ENCODE data around the gene MIEF1.
A peak's percentile ranks its signal among the peaks of the same experiment; 100 is the strongest.

Gene MIEF1

GRCh38 chr22:39469326-39469680 lies 32.8 kb upstream of the MIEF1 start:
- Histone ChIP-seq H2AFZ (ENCODE audit: low read length) (no peak overlapping the region), H3K27ac (ENCODE audit: low read depth, low read length, poor library complexity, severe bottlenecking) (peak overlapping the region; percentile 98), H3K36me3 (ENCODE audit: insufficient read depth, low read length) (peaks cover 23% of the 10 kb centered on the region; the same call in 1 of the 2 replicates), H3K4me2 (ENCODE audit: low read length) (peak overlapping the region; percentile 52), H3K9me3 (ENCODE audit: low read length) (no peaks in the 10 kb centered on the region), H3K27me3 (ENCODE audit: insufficient read depth, low read length) (no peaks in the 10 kb centered on the region), H3F3A (ENCODE audit: insufficient read depth, low read length) (no peaks in the 10 kb centered on the region), H3K9me2 (ENCODE audit: low read depth, low read length) (no peaks in the 10 kb centered on the region), H3K79me2 (ENCODE audit: insufficient read depth, low read length) (peaks cover 7% of the 10 kb centered on the region; the same call in 1 of the 2 replicates), H3K4me1 (ENCODE audit: insufficient read depth, low read length, severe bottlenecking) (peaks cover 89% of the 10 kb centered on the region), H4K20me1 (ENCODE audit: insufficient read depth, low read length) (no peaks in the 10 kb centered on the region), H3K4me3 (ENCODE audit: low read depth, low read length, poor library complexity, severe bottlenecking) (peak overlapping the region; percentile 37), H3K9ac (ENCODE audit: low read length) (peak overlapping the region; percentile 46; the same call in 1 of the 2 replicates)
- TF ChIP-seq, protein P1, sequence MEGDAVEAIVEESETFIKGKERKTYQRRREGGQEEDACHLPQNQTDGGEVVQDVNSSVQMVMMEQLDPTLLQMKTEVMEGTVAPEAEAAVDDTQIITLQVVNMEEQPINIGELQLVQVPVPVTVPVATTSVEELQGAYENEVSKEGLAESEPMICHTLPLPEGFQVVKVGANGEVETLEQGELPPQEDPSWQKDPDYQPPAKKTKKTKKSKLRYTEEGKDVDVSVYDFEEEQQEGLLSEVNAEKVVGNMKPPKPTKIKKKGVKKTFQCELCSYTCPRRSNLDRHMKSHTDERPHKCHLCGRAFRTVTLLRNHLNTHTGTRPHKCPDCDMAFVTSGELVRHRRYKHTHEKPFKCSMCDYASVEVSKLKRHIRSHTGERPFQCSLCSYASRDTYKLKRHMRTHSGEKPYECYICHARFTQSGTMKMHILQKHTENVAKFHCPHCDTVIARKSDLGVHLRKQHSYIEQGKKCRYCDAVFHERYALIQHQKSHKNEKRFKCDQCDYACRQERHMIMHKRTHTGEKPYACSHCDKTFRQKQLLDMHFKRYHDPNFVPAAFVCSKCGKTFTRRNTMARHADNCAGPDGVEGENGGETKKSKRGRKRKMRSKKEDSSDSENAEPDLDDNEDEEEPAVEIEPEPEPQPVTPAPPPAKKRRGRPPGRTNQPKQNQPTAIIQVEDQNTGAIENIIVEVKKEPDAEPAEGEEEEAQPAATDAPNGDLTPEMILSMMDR (IDR thresholded peaks at IDR 0.05; ENCODE audit: low read length), result no peak
- no peak for TF ChIP-seq EZH2 (IDR thresholded peaks at IDR 0.05; ENCODE audit: borderline replicate concordance, low read length)

- Histone ChIP-seq H3F3A (ENCODE audit: insufficient read depth, low read length) (no peaks in the 10 kb centered on the region), H3K79me2 (ENCODE audit: insufficient read depth, low read length) (peaks cover 7% of the 10 kb centered on the region; the same call in 1 of the 2 replicates), H3K36me3 (ENCODE audit: insufficient read depth, low read length) (peaks cover 28% of the 10 kb centered on the region; the same call in 1 of the 2 replicates), H3K4me3 (ENCODE audit: low read depth, low read length, poor library complexity, severe bottlenecking) (peak overlapping the region; percentile 37), H3K27me3 (ENCODE audit: insufficient read depth, low read length) (no peaks in the 10 kb centered on the region), H3K9me2 (ENCODE audit: low read depth, low read length) (no peaks in the 10 kb centered on the region), H3K4me1 (ENCODE audit: insufficient read depth, low read length, severe bottlenecking) (peaks cover 83% of the 10 kb centered on the region), H2AFZ (ENCODE audit: low read length) (no peak overlapping the region), H3K9me3 (ENCODE audit: low read length) (no peaks in the 10 kb centered on the region), H3K4me2 (ENCODE audit: low read length) (peak overlapping the region; percentile 52), H3K9ac (ENCODE audit: low read length) (peak overlapping the region; percentile 46; the same call in 1 of the 2 replicates), H3K27ac (ENCODE audit: low read depth, low read length, poor library complexity, severe bottlenecking) (peak overlapping the region; percentile 98), H4K20me1 (ENCODE audit: insufficient read depth, low read length) (no peaks in the 10 kb centered on the region)
- TF ChIP-seq EZH2 (IDR thresholded peaks at IDR 0.05; ENCODE audit: borderline replicate concordance, low read length), result no peak
- TF ChIP-seq, protein P1 (IDR thresholded peaks at IDR 0.05; ENCODE audit: low read length), result no peak
These were observed 32.2 kb upstream of the MIEF1 start for GRCh38 chr22:39469681-39470450.

DNA sequence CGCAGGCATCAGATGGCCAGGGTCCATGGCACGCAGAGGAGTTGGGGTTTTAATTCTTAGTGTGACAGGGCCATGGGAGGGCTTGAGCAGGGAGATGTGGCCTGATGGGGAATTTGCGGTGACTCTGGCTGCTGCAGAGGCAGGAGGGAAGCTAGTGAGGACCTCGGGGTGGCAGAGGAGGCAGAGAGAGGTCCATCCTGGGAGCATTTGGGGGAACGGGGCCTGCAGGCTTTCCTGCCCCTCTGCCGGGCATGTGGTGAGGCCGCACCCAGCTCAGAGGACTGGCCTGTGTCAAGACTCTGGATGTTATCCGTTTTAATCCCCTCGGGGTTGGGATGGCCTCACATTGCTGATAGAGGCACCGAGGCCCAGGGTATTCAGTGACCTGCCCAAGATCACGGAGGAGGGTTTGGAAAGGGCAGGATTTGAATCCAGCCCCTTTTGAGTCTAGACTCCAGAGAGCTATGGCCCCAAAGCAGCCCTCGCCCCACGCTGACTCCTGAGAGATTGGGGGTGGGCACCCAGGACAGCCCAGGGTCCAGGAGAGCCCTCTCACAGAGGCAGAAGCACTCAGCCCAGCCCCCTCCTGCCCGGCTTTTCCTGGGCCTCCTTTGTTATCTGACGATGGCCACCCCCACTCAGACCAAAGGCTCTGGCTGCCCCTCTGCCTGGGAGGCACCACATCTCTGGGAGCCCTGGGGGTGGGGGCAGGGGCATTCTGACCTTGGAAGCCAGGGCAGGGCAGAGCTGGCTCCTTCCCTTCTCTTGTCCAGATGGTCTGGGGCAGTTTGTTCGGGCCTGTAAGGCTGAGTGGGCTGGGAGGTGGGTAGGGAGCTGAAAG lies 31.4 kb upstream of the MIEF1 start:
- no peaks in the 10 kb centered on the region for H3K27me3 ChIP-seq (ENCODE audit: insufficient read depth, low read length)
- H3K36me3 ChIP-seq (ENCODE audit: insufficient read depth, low read length), result peaks cover 36% of the 10 kb centered on the region; the same call in 1 of the 2 replicates
- H4K20me1 ChIP-seq (ENCODE audit: insufficient read depth, low read length), result no peaks in the 10 kb centered on the region
- no peaks in the 10 kb centered on the region for H3K9me3 ChIP-seq (ENCODE audit: low read length)
- peaks cover 7% of the 10 kb centered on the region; the same call in 1 of the 2 replicates for H3K79me2 ChIP-seq (ENCODE audit: insufficient read depth, low read length)
- H3K9me2 ChIP-seq (ENCODE audit: low read depth, low read length), result no peaks in the 10 kb centered on the region
- H3K27ac ChIP-seq (ENCODE audit: low read depth, low read length, poor library complexity, severe bottlenecking), result peak overlapping the region; percentile 98
- TF ChIP-seq, protein P1 (IDR thresholded peaks at IDR 0.05; ENCODE audit: low read length), result no peak
- no peak for TF ChIP-seq EZH2 (IDR thresholded peaks at IDR 0.05; ENCODE audit: borderline replicate concordance, low read length)
- peak overlapping the region; percentile 18 for H3K4me3 ChIP-seq (ENCODE audit: low read depth, low read length, poor library complexity, severe bottlenecking)
- H3F3A ChIP-seq (ENCODE audit: insufficient read depth, low read length), result no peaks in the 10 kb centered on the region
- peak overlapping the region; percentile 52 for H3K4me2 ChIP-seq (ENCODE audit: low read length)
- H3K9ac ChIP-seq (ENCODE audit: low read length), result peak overlapping the region; percentile 46; the same call in 1 of the 2 replicates
- H3K4me1 ChIP-seq (ENCODE audit: insufficient read depth, low read length, severe bottlenecking), result peaks cover 75% of the 10 kb centered on the region
- no peak overlapping the region for H2AFZ ChIP-seq (ENCODE audit: low read length)

Data from OCI-LY1 (cell line).